DND-41 (cell line): ENCODE data around the gene ZNF497.

Experiments
- EZH2 ChIP-seq: IDR thresholded peaks from 3 replicates; pipeline ENCODE4 v1.6.1; 2012; ENCODE audit warnings: borderline replicate concordance, low read depth, mild to moderate bottlenecking, moderate library complexity, low read length, inconsistent platforms; ENCODE audit not compliant: severe bottlenecking
- TF ChIP-seq, protein P1 (sequence below): IDR thresholded peaks from 2 replicates; pipeline ENCODE4 v1.5.1; 2012; ENCODE audit warnings: borderline replicate concordance, low read length, moderate library complexity, mild to moderate bottlenecking; ENCODE audit not compliant: poor library complexity, severe bottlenecking; ENCODE audit errors: extremely low read depth

DNA sequence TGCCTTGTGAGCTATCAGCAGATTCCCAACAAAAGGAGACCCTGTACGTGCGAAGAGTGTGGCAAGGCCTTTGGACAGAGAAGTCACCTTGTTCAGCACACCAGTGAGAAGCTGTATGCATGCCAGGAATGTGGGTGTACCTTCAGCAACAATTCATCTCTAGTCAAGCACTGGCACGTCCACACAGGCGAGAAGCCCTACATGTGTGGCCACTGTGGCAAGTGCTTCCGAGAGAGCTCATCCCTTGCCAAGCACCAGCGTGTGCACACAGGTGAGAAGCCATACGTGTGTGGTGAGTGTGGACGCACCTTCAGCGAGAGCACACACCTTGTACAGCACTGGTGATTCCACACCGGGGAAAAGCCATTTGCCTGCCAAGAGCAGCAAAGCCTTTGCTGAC lies 43.3 kb downstream of the ZNF497 start:
- TF ChIP-seq, protein P1, sequence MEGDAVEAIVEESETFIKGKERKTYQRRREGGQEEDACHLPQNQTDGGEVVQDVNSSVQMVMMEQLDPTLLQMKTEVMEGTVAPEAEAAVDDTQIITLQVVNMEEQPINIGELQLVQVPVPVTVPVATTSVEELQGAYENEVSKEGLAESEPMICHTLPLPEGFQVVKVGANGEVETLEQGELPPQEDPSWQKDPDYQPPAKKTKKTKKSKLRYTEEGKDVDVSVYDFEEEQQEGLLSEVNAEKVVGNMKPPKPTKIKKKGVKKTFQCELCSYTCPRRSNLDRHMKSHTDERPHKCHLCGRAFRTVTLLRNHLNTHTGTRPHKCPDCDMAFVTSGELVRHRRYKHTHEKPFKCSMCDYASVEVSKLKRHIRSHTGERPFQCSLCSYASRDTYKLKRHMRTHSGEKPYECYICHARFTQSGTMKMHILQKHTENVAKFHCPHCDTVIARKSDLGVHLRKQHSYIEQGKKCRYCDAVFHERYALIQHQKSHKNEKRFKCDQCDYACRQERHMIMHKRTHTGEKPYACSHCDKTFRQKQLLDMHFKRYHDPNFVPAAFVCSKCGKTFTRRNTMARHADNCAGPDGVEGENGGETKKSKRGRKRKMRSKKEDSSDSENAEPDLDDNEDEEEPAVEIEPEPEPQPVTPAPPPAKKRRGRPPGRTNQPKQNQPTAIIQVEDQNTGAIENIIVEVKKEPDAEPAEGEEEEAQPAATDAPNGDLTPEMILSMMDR = no peak
- TF ChIP-seq EZH2 = no peak
